IMR-90 (cell line): ENCODE data around the gene MRGPRD. TPM values are rescaled to one million over a fixed set of nuclear protein-coding genes. Genes with fewer than 3 reads are reported as not detected.

Experiments
- ATAC-seq: fragments of 200-7000 bp; cut with Tn5 transposase; 2 replicates; pipeline ENCODE4 v1.9.1; 2020; ENCODE audit warnings: low read depth, mild to moderate bottlenecking, moderate library complexity
- BruUV-seq: library from RNA; stranded (reverse); fragments of 400-500 nt; replicated peaks from 2 replicates; lab custom pipeline; 2021; lab: Mats Ljungman, UMichigan
- CTCF ChIA-PET: fragments of 300-600 bp; formaldehyde crosslinking; extraction: SDS; loops from one replicate; lab custom pipeline; 2021; ENCODE audit warnings: antibody characterized with exemption; lab: Yijun Ruan, JAX
- POLR2A ChIA-PET: fragments of 300-600 bp; sonication (Branson Sonifier 250); formaldehyde crosslinking; loops from one replicate; lab custom pipeline; 2022; ENCODE audit warnings: antibody characterized with exemption; ENCODE audit not compliant: unreplicated experiment; lab: Charles Lee
- DNase-seq: peaks from one replicate; pipeline ENCODE4 v3.0.0; 2013
- H2AFZ ChIP-seq: replicated peaks from 2 replicates; pipeline ENCODE3; 2013; ENCODE audit warnings: low read length, mild to moderate bottlenecking; ENCODE audit not compliant: poor library complexity
- H2AK5ac ChIP-seq: 2 replicates; pipeline ENCODE4 v1.6.1; 2013; ENCODE audit warnings: low read depth, low read length, inconsistent platforms
- H2AK9ac ChIP-seq: replicated peaks from 2 replicates; pipeline ENCODE3; 2013; ENCODE audit warnings: mild to moderate bottlenecking, low read depth, low read length, moderate library complexity; ENCODE audit not compliant: poor library complexity
- H2BK120ac ChIP-seq: 2 replicates; pipeline ENCODE4 v1.6.1; 2013; ENCODE audit warnings: low read depth, low read length, inconsistent platforms
- H2BK15ac ChIP-seq: 3 replicates; pipeline ENCODE4 v1.6.1; 2013; ENCODE audit warnings: low read depth, low read length, inconsistent platforms
- H2BK20ac ChIP-seq: 2 replicates; pipeline ENCODE4 v1.6.1; 2013; ENCODE audit warnings: low read depth, mild to moderate bottlenecking, inconsistent platforms, low read length, moderate library complexity
- H2BK5ac ChIP-seq: 2 replicates; pipeline ENCODE4 v1.6.1; 2013; ENCODE audit warnings: mild to moderate bottlenecking, low read depth, low read length, inconsistent platforms; ENCODE audit not compliant: poor library complexity, severe bottlenecking
- H3K14ac ChIP-seq: replicated peaks from 2 replicates; pipeline ENCODE4 v1.6.1; 2013; ENCODE audit warnings: low read depth, low read length, inconsistent platforms
- H3K18ac ChIP-seq: 2 replicates; pipeline ENCODE4 v1.6.1; 2013; ENCODE audit warnings: low read depth, low read length, control low read depth
- H3K23ac ChIP-seq: 2 replicates; pipeline ENCODE4 v1.6.1; 2013; ENCODE audit warnings: low read depth, low read length, inconsistent platforms
- H3K27ac ChIP-seq: 2 replicates; pipeline ENCODE4 v1.5.1; 2013; ENCODE audit warnings: mild to moderate bottlenecking, control low read depth, low read length; ENCODE audit not compliant: insufficient read depth
- H3K27me3 ChIP-seq: 2 replicates; pipeline ENCODE4 v1.6.1; 2013; ENCODE audit warnings: low read length; ENCODE audit not compliant: control insufficient read depth, insufficient read depth
- H3K36me3 ChIP-seq: 2 replicates; pipeline ENCODE4 v1.6.1; 2013; ENCODE audit warnings: low read length, mixed read lengths; ENCODE audit not compliant: control insufficient read depth, insufficient read depth
- H3K4ac ChIP-seq: 2 replicates; pipeline ENCODE4 v1.6.1; 2013; ENCODE audit warnings: low read depth, low read length, inconsistent platforms
- H3K4me1 ChIP-seq: 2 replicates; pipeline ENCODE4 v1.6.1; 2013; ENCODE audit warnings: low read length, mixed read lengths; ENCODE audit not compliant: control insufficient read depth, insufficient read depth
- H3K4me2 ChIP-seq: 2 replicates; pipeline ENCODE4 v1.6.1; 2013; ENCODE audit warnings: low read depth, mild to moderate bottlenecking, control low read depth, low read length, moderate library complexity
- H3K4me3 ChIP-seq: 2 replicates; pipeline ENCODE4 v1.5.1; 2013; ENCODE audit warnings: low read depth, mild to moderate bottlenecking, control low read depth, low read length, moderate library complexity; ENCODE audit not compliant: insufficient read depth
- H3K56ac ChIP-seq: 2 replicates; pipeline ENCODE4 v1.6.1; 2013; ENCODE audit warnings: low read length, inconsistent platforms; ENCODE audit not compliant: insufficient read depth; ENCODE audit errors: extremely low read depth
- H3K79me1 ChIP-seq, 2 experiments: 2 replicates each; pipeline ENCODE4 v1.6.1; 2013; ENCODE audit warnings: low read length in 2 of 2, inconsistent platforms in 1 of 2, low read depth in 1 of 2
- H3K9ac ChIP-seq: 2 replicates; pipeline ENCODE4 v1.6.1; 2013; ENCODE audit warnings: low read depth, low read length, control low read depth
- H3K9me1 ChIP-seq: 2 replicates; pipeline ENCODE4 v1.6.1; 2013; ENCODE audit warnings: low read length, inconsistent platforms; ENCODE audit not compliant: insufficient read depth
- H3K9me3 ChIP-seq: 2 replicates; pipeline ENCODE4 v1.6.1; 2013; ENCODE audit warnings: low read length; ENCODE audit not compliant: control insufficient read depth, insufficient read depth
- H4K20me1 ChIP-seq: 2 replicates; pipeline ENCODE4 v1.6.1; 2013; ENCODE audit warnings: low read length, inconsistent platforms; ENCODE audit not compliant: insufficient read depth
- H4K5ac ChIP-seq: 2 replicates; pipeline ENCODE4 v1.6.1; 2013; ENCODE audit warnings: mild to moderate bottlenecking, low read depth, low read length, control low read depth
- H4K8ac ChIP-seq, 2 experiments: 2 replicates each; pipeline ENCODE4 v1.6.1; 2013; ENCODE audit warnings: low read depth in 2 of 2, low read length in 2 of 2, control low read depth in 1 of 2, inconsistent platforms in 1 of 2
- H4K91ac ChIP-seq: 2 replicates; pipeline ENCODE4 v1.6.1; 2013; ENCODE audit warnings: low read depth, low read length, inconsistent platforms; ENCODE audit not compliant: insufficient read depth
- BHLHE40 ChIP-seq: fragments of 150-350 bp; IDR thresholded peaks from 2 replicates; pipeline ENCODE4 v1.6.1; 2016; ENCODE audit warnings: mild to moderate bottlenecking, low read depth, low read length
- CEBPB ChIP-seq: IDR thresholded peaks from 2 replicates; pipeline ENCODE4 v1.6.1; 2012; ENCODE audit warnings: low read depth, low read length, improper control_type of control experiment
- CHD1 ChIP-seq: IDR thresholded peaks from 2 replicates; pipeline ENCODE4 v1.6.1; 2012; ENCODE audit warnings: low read depth, low read length, improper control_type of control experiment
- CTCF ChIP-seq: conservative IDR thresholded peaks from 2 replicates; pipeline ENCODE4 v1.5.1; 2012; ENCODE audit warnings: mild to moderate bottlenecking, low read depth, low read length, improper control_type of control experiment
- FOS ChIP-seq: fragments of 150-350 bp; IDR thresholded peaks from 2 replicates; pipeline ENCODE4 v1.6.1; 2016; ENCODE audit warnings: low read depth, low read length
- MAFK ChIP-seq: IDR thresholded peaks from 2 replicates; pipeline ENCODE4 v1.6.1; 2012; ENCODE audit warnings: low read depth, low read length, improper control_type of control experiment
- MAZ ChIP-seq: IDR thresholded peaks from 2 replicates; pipeline ENCODE4 v1.6.1; 2012; ENCODE audit warnings: low read depth, mild to moderate bottlenecking, low read length, improper control_type of control experiment, moderate library complexity, borderline replicate concordance
- MXI1 ChIP-seq: IDR thresholded peaks from 2 replicates; pipeline ENCODE4 v1.6.1; 2012; ENCODE audit warnings: low read depth, mild to moderate bottlenecking, low read length, moderate library complexity, borderline replicate concordance
- NFE2L2 ChIP-seq: fragments of 150-350 bp; IDR thresholded peaks from 2 replicates; pipeline ENCODE4 v1.6.1; 2016; ENCODE audit warnings: low read depth, mild to moderate bottlenecking, low read length
- POLR2A ChIP-seq: IDR thresholded peaks from 2 replicates; pipeline ENCODE4 v1.6.1; 2012; ENCODE audit warnings: mild to moderate bottlenecking, low read depth, low read length
- RAD21 ChIP-seq: IDR thresholded peaks from 2 replicates; pipeline ENCODE4 v1.6.1; 2012; ENCODE audit warnings: low read length, improper control_type of control experiment
- RCOR1 ChIP-seq: IDR thresholded peaks from 2 replicates; pipeline ENCODE4 v1.6.1; 2012; ENCODE audit warnings: mild to moderate bottlenecking, low read length, improper control_type of control experiment; ENCODE audit not compliant: insufficient replicate concordance
- RFX5 ChIP-seq: IDR thresholded peaks from 2 replicates; pipeline ENCODE4 v1.8.0; 2012; ENCODE audit warnings: low read depth, mild to moderate bottlenecking, low read length, moderate library complexity
- SMC3 ChIP-seq: fragments of 150-350 bp; IDR thresholded peaks from 2 replicates; pipeline ENCODE4 v1.6.1; 2016; ENCODE audit warnings: low read depth, mild to moderate bottlenecking, antibody characterized with exemption, low read length, moderate library complexity
- WGBS, 2 experiments: methylation state at CpG; one replicate each; pipeline versions ENCODE4 v1.1.5 to v1.1.7; 2013; ENCODE audit warnings: missing lambda C conversion rate in 2 of 2; ENCODE audit not compliant: insufficient read length in 1 of 2; ENCODE audit errors: extremely low coverage in 2 of 2; 5-methylcytosine and 5-hydroxymethylcytosine counted together
- dilution Hi-C: fragments of 300-500 bp; cut with HindIII; formaldehyde crosslinking; loops from one replicate; pipeline ENCODE4 v1.14.3; 2018; ENCODE audit warnings: low sequenced_read_pairs; ENCODE audit not compliant: unreplicated experiment
- in situ Hi-C: fragments of 300-500 bp; cut with MboI; formaldehyde crosslinking; loops from 3 replicates; pipeline ENCODE4 v1.14.3; 2019; ENCODE audit warnings: low sequenced_read_pairs, inconsistent platforms, mixed read lengths
- intact Hi-C: fragments of 100-400 bp; cut with micrococcal nuclease; formaldehyde crosslinking; loops from 2 replicates; pipeline ENCODE4 v1.10.0; 2022
- polyA plus RNA-seq, 3 experiments: library from polyadenylated mRNA; depleted of rRNA; stranded (reverse); fragments of >200 nt; gene quantifications; 2 replicates each; pipeline ENCODE4 v1.2.3, GENCODE V29; 2012; ENCODE audit warnings: low replicate concordance in 1 of 3
- total RNA-seq: library from RNA; depleted of rRNA; stranded (reverse); fragments of >200 nt; gene quantifications from 2 replicates; pipeline ENCODE4 v1.2.3, GENCODE V29; 2012
- TF ChIP-seq, protein P1 (sequence below): fragments of 150-350 bp; IDR thresholded peaks from 2 replicates; pipeline ENCODE4 v1.6.1; 2017; ENCODE audit warnings: mild to moderate bottlenecking, antibody characterized with exemption, low read length, low read depth
- TF ChIP-seq, protein P2 (sequence below): fragments of 150-350 bp; IDR thresholded peaks from 2 replicates; pipeline ENCODE4 v1.6.1; 2016; ENCODE audit warnings: low read depth, mild to moderate bottlenecking, low read length, moderate library complexity, borderline replicate concordance

The MRGPRD gene
- total and polyA plus RNA-seq, 2 of the 4 experiments (the other 2 are of a cell fraction) = not detected

DNA sequence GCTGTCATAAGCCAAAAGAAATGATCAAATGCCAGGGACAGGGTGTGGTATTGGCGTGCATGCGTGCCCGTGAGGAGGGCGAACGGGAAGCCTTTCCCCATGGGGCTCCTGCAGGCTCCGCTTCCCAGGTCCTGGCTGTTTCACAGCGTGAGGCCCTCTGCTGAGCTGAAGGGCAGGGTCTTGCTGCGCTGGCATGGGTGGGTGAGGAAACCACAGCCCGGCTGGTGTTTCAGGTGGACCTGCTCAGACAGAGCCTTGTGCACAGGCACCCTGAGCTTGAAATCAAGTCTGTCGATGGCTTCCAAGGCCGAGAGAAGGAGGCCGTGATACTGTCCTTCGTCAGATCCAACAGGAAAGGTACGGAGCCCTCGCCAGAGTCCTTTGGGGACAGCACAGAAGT lies 45.7 kb downstream of the MRGPRD start:
- Histone ChIP-seq H3K23ac (no peak overlapping the region), H3K4me1 (no peaks in the 10 kb centered on the region), H2BK120ac (no peak overlapping the region), H3K36me3 (peaks cover 77% of the 10 kb centered on the region), H2AK5ac (no peak overlapping the region), H3K9ac (no peak overlapping the region), H2BK20ac (no peak overlapping the region), H4K20me1 (no peaks in the 10 kb centered on the region), H4K8ac (no peak overlapping the region), H3K56ac (no peak overlapping the region), H4K91ac (no peak overlapping the region), H3K27ac (no peak overlapping the region), H4K5ac (no peak overlapping the region), H3K14ac (no peak overlapping the region), H3K18ac (no peak overlapping the region), H3K27me3 (no peaks in the 10 kb centered on the region), H3K79me1 (no peaks in the 10 kb centered on the region), H2BK15ac (no peak overlapping the region), H2AK9ac (no peak overlapping the region), H3K9me1 (no peaks in the 10 kb centered on the region; the same call in 1 of the 2 replicates), H2AFZ (no peak overlapping the region), H3K9me3 (no peaks in the 10 kb centered on the region), H3K4me3 (no peak overlapping the region), H2BK5ac (no peak overlapping the region), H3K4ac (no peak overlapping the region), H3K4me2 (no peak overlapping the region)
- intact Hi-C loops = no loop called here
- in situ Hi-C loops = loop anchor here (25.0 kb wide), 1 partner anchor 727 kb away; no protein-coding TSS in a partner anchor
- BruUV-seq = no TSS peak
- no peak for TF ChIP-seq RAD21
- no peak for TF ChIP-seq CTCF
- TF ChIP-seq CEBPB = no peak
- no peak for TF ChIP-seq MAZ
- TF ChIP-seq, protein P1, sequence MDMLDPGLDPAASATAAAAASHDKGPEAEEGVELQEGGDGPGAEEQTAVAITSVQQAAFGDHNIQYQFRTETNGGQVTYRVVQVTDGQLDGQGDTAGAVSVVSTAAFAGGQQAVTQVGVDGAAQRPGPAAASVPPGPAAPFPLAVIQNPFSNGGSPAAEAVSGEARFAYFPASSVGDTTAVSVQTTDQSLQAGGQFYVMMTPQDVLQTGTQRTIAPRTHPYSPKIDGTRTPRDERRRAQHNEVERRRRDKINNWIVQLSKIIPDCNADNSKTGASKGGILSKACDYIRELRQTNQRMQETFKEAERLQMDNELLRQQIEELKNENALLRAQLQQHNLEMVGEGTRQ = no peak
- TF ChIP-seq BHLHE40 = no peak
- no peak for TF ChIP-seq POLR2A
- TF ChIP-seq SMC3 = no peak
- TF ChIP-seq RFX5 = no peak
- TF ChIP-seq RCOR1 = no peak
- no peak for TF ChIP-seq FOS
- no peak for TF ChIP-seq MAFK
- TF ChIP-seq CHD1 = no peak
- no peak for TF ChIP-seq MXI1
- TF ChIP-seq NFE2L2 = no peak
- TF ChIP-seq, protein P2, sequence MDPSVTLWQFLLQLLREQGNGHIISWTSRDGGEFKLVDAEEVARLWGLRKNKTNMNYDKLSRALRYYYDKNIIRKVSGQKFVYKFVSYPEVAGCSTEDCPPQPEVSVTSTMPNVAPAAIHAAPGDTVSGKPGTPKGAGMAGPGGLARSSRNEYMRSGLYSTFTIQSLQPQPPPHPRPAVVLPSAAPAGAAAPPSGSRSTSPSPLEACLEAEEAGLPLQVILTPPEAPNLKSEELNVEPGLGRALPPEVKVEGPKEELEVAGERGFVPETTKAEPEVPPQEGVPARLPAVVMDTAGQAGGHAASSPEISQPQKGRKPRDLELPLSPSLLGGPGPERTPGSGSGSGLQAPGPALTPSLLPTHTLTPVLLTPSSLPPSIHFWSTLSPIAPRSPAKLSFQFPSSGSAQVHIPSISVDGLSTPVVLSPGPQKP = no peak
- POLR2A ChIA-PET = no interaction called here
- ATAC-seq (no peak), DNase-seq (no peak)
- 100% methylated on average over 9 of the region's 15 CpGs; no CpG with 5 or more reads in 1 of the 2 experiments for WGBS, 2 experiments
- CTCF ChIA-PET = no interaction called here
- dilution Hi-C loops = no loop called here
